ENCODE results near the gene AMER2.
A peak's percentile ranks its signal among the peaks of the same experiment; 100 is the strongest.

Gene AMER2

GRCh38 chr13:25171517-25172302, at the start of gene AMER2:
AMER2 (minus strand) TSS chr13:25172288; CDS start chr13:25171619, 669 bp downstream.
- DNase-seq (ENCODE audit: low spot score) (no peak), FAIRE-seq (no peak)

GRCh38 chr13:25218019-25218418, 45.9 kb upstream of the AMER2 start:
- no peak for FAIRE-seq
- DNase-seq (ENCODE audit: low spot score), result no peak

GRCh38 chr13:25217023-25217885, 45.2 kb upstream of the AMER2 start:
- peak; percentile 78 for DNase-seq (ENCODE audit: low spot score)
- FAIRE-seq, result peak; percentile 61

GRCh38 chr13:25215253-25215575, 43.1 kb upstream of the AMER2 start:
- FAIRE-seq (no peak), DNase-seq (ENCODE audit: low spot score) (peak; percentile 71)

GRCh38 chr13:25214491-25215252, 42.6 kb upstream of the AMER2 start:
- DNase-seq (ENCODE audit: low spot score), result peak; percentile 7
- no peak for FAIRE-seq

- peak; percentile 30 for DNase-seq (ENCODE audit: low spot score)
- FAIRE-seq, result no peak
These were observed 41.6 kb upstream of the AMER2 start for GRCh38 chr13:25213715-25214114.

- FAIRE-seq (no peak), DNase-seq (ENCODE audit: low spot score) (no peak)
These were observed 38.9 kb upstream of the AMER2 start for GRCh38 chr13:25210842-25211569.

GRCh38 chr13:25207291-25207810, 35.3 kb upstream of the AMER2 start:
- DNase-seq (ENCODE audit: low spot score), result no peak
- no peak for FAIRE-seq

GRCh38 chr13:25204863-25205262, 32.8 kb upstream of the AMER2 start:
- no peak for DNase-seq (ENCODE audit: low spot score)
- FAIRE-seq, result no peak

GRCh38 chr13:25203127-25203740, 31.1 kb upstream of the AMER2 start:
- no peak for DNase-seq (ENCODE audit: low spot score)
- FAIRE-seq, result no peak

- DNase-seq (ENCODE audit: low spot score) (no peak), FAIRE-seq (no peak)
These were observed 28.7 kb upstream of the AMER2 start for GRCh38 chr13:25200783-25201182.

GRCh38 chr13:25198647-25199046, 26.6 kb upstream of the AMER2 start:
- no peak for FAIRE-seq
- DNase-seq (ENCODE audit: low spot score), result no peak

- DNase-seq (ENCODE audit: low spot score) (peak; percentile 54), FAIRE-seq (peak; percentile 52)
These were observed 24.9 kb upstream of the AMER2 start for GRCh38 chr13:25196971-25197370.

GRCh38 chr13:25192936-25193335, 20.8 kb upstream of the AMER2 start:
- FAIRE-seq, result no peak
- DNase-seq (ENCODE audit: low spot score), result no peak

- FAIRE-seq (no peak), DNase-seq (ENCODE audit: low spot score) (no peak)
These were observed 20.4 kb upstream of the AMER2 start for GRCh38 chr13:25192489-25192888.

- FAIRE-seq, result no peak
- no peak for DNase-seq (ENCODE audit: low spot score)
These were observed 20.0 kb upstream of the AMER2 start for GRCh38 chr13:25192052-25192451.

GRCh38 chr13:25190771-25191170, 18.7 kb upstream of the AMER2 start:
- DNase-seq (ENCODE audit: low spot score) (no peak), FAIRE-seq (no peak)

- no peak for DNase-seq (ENCODE audit: low spot score)
- FAIRE-seq, result no peak
These were observed 18.2 kb upstream of the AMER2 start for GRCh38 chr13:25190256-25190655.

- no peak for DNase-seq (ENCODE audit: low spot score)
- no peak for FAIRE-seq
These were observed 15.5 kb upstream of the AMER2 start for GRCh38 chr13:25187596-25187995.

GRCh38 chr13:25186187-25186586, 14.1 kb upstream of the AMER2 start:
- no peak for FAIRE-seq

GRCh38 chr13:25181597-25181996, 9.5 kb upstream of the AMER2 start:
- DNase-seq (ENCODE audit: low spot score), result no peak
- FAIRE-seq, result no peak

More at GRCh38 chr13:25186187-25186586, 14.1 kb upstream of the AMER2 start:
- DNase-seq (ENCODE audit: low spot score), result no peak
